ENCODE results near the gene TSHZ2. TPM values are rescaled to one million over a fixed set of nuclear protein-coding genes. Genes with fewer than 3 reads are reported as not detected.

TSHZ2 gene
- total RNA-seq, 1 donor from 2014 or later, result 19.8 TPM

DNA sequence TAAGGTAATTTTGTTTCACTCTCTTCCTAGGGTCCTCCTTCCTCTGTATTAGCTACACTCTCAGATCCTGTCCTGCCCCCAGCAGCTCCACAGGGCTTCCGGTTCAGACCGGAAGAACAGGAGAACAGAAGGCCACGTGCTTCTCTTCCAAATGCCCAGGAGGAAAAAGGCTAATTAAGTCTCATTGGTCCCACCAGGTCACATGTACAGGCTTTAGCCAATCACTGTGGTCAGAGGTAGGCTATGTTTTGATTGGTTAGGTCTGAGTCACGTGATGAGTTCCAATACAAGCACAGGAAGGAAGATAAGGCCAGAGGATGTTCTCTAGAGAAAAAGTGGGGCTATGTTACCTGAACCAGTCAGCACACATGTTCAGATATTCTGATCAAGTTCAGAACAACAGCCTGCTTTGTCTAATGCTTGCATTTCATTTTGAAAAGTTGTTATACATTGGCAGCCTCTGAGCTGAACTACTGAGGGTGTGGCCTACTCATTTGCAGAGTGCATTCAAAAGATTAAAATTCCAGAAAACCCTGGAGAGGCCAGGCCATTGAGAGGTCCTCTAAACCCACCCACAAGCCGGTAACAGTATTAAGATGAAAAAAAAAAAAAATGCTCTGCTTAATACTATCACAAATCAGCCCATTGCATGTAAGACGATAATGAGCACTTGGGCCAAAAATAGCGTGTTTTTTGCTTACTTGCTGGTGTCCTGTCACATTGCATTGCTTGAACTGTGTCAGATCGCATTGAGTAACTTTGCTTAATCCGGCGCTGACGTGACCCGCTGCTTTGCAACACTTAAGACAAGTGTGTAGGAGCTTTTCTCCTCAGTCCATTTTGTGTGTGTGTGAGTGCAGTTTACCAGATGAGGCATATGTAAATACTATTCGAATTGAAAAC is 170.3 kb downstream of the TSHZ2 start:
- Mint-ChIP-seq H3K27me3 (ENCODE audit: low read depth) (no peaks in the 10 kb centered on the region), H3K27ac (no peak overlapping the region), H3K4me1 (ENCODE audit: low read depth) (peaks cover 40% of the 10 kb centered on the region), H3K9me3 (no peaks in the 10 kb centered on the region), H3K4me3 (ENCODE audit: low read depth) (no peak overlapping the region), H3K36me3 (ENCODE audit: low read depth) (peaks cover 11% of the 10 kb centered on the region)
- intact Hi-C loops (cut with micrococcal nuclease), result no loop called here
- DNase-seq (ENCODE audit: low spot score), result no peak

DNA sequence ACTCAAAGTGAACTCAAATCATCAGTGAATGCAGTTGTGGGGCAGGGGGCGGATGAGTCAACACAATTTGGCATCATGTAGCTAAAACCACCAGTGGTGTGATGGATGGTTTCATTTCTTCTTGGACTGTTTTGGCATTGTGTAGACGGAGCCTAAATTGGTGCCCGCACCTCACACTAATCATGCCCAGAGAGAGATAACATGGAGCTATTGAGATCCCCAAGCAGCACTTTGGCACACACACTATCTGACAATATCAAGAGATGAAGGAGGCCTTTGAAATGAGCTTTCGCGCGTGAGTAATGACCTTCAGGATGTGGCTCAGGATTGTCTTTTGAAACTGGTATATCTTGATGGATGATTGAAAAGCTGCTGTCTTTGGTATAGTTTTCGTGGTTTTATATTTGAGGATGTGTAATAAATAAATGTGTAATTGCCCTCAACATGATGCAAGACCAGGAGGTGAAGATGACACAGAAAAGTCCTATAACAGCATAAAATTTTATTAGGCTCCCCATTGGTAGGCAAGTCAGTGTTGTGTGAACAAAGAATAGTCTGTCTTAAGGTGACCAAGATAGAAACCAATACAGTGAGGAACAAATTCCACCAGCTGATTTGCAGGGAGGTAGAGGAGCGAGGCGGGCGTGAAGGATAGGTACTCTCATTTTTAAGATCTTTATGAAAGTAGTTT is 174.2 kb downstream of the TSHZ2 start:
- Mint-ChIP-seq H3K4me3 (ENCODE audit: low read depth) (peak overlapping the region; percentile 18), H3K27me3 (ENCODE audit: low read depth) (peaks cover 5% of the 10 kb centered on the region), H3K27ac (peak overlapping the region; percentile 76), H3K36me3 (ENCODE audit: low read depth) (peaks cover 11% of the 10 kb centered on the region), H3K4me1 (ENCODE audit: low read depth) (peaks cover 35% of the 10 kb centered on the region), H3K9me3 (no peaks in the 10 kb centered on the region)
- no peak for DNase-seq (ENCODE audit: low spot score)
- intact Hi-C loops (cut with micrococcal nuclease), result loop anchor here (1.0 to 5.0 kb wide), 8 partner anchors 8 to 742 kb away; no protein-coding TSS in a partner anchor

DNA sequence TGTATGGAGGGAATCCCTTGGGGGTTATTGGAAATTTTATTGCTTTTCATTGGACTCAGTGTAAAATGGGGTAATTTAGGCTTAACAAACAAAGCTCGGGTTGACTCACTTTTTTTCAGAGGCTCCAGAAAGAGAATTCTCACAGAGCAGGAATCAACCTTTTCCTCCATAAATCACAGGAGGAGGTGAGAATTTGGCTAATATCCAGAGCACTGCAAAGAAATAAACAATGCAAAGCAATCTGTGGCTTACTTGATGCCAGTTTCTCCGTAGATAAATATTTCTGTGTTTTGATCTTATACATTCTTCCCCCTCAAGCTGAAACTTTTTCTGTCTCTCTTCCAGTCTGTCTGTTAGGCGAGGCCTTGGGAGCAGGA is 176.6 kb downstream of the TSHZ2 start:
- H3K27ac Mint-ChIP-seq, result no peak overlapping the region
- no peaks in the 10 kb centered on the region for H3K36me3 Mint-ChIP-seq (ENCODE audit: low read depth)
- peaks cover 5% of the 10 kb centered on the region for H3K27me3 Mint-ChIP-seq (ENCODE audit: low read depth)
- no peak overlapping the region for H3K4me3 Mint-ChIP-seq (ENCODE audit: low read depth)
- DNase-seq (ENCODE audit: low spot score), result no peak
- intact Hi-C loops (cut with micrococcal nuclease), result loop anchor here (5.0 kb wide), 1 partner anchor 69 kb away; no protein-coding TSS in a partner anchor
- H3K9me3 Mint-ChIP-seq, result no peaks in the 10 kb centered on the region
- peaks cover 26% of the 10 kb centered on the region for H3K4me1 Mint-ChIP-seq (ENCODE audit: low read depth)

DNA sequence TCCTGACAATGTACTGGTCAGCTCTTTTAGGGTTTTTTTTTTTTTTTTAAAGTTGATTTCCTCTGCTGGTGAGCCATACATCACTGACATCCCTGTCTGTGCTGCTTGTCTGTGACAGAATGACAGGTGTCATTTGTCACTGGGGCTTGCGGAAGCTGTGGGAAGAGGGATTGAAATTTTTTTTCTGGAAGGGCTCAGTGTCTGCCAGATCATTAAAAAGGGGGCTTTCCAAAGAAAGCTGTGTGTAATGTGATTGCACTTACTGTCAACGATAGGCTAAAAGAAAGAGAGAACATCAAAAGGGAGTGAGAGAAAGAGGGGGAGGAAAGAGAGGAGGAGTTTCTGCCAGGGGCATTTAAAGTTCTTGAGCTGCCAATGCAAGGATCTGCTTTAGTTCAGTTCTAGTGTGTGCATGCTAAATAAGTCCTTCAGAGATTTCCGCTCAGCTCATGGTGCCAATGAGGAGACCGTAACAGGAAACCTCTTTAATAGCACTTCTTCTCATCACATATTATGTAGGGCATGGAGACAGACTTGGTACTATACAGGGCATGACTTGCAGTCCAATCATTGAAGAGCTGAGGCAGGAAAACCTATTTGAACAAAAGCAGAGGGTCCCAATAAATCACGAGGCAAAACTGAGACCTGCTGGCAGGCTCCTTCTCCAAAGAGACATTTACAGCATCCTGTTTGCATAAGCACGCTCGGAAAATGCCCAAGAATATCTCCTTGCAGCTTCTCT is 177.2 kb downstream of the TSHZ2 start:
- Mint-ChIP-seq H3K36me3 (ENCODE audit: low read depth) (no peaks in the 10 kb centered on the region), H3K4me3 (ENCODE audit: low read depth) (no peak overlapping the region), H3K27ac (no peak overlapping the region), H3K4me1 (ENCODE audit: low read depth) (peaks cover 27% of the 10 kb centered on the region), H3K9me3 (no peaks in the 10 kb centered on the region), H3K27me3 (ENCODE audit: low read depth) (peaks cover 5% of the 10 kb centered on the region)
- DNase-seq (ENCODE audit: low spot score), result no peak
- intact Hi-C loops (cut with micrococcal nuclease), result loop anchor here (5.0 kb wide), 1 partner anchor 68 kb away; no protein-coding TSS in a partner anchor

DNA sequence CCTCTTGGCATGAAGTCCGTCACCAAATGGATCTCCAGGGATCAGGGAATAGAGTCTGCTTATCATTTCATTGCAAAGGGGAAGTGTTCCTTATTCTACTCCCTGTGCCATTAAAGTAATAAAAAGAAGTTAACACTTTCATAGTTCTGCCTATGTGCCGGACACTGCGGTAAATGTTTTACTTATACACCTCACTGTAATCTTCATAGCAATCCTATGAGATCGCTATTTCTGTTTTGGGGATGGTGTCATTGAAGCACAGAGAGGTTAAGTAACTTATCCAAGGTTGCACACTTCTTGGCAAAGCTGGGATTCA is 177.7 kb downstream of the TSHZ2 start:
- no peak for DNase-seq (ENCODE audit: low spot score)
- Mint-ChIP-seq H3K9me3 (no peaks in the 10 kb centered on the region), H3K27ac (no peak overlapping the region), H3K4me3 (ENCODE audit: low read depth) (no peak overlapping the region), H3K27me3 (ENCODE audit: low read depth) (peaks cover 5% of the 10 kb centered on the region), H3K4me1 (ENCODE audit: low read depth) (peaks cover 32% of the 10 kb centered on the region), H3K36me3 (ENCODE audit: low read depth) (no peaks in the 10 kb centered on the region)
- intact Hi-C loops (cut with micrococcal nuclease), result loop anchor here (5.0 to 10.0 kb wide), 2 partner anchors 67 to 845 kb away; no protein-coding TSS in a partner anchor

DNA sequence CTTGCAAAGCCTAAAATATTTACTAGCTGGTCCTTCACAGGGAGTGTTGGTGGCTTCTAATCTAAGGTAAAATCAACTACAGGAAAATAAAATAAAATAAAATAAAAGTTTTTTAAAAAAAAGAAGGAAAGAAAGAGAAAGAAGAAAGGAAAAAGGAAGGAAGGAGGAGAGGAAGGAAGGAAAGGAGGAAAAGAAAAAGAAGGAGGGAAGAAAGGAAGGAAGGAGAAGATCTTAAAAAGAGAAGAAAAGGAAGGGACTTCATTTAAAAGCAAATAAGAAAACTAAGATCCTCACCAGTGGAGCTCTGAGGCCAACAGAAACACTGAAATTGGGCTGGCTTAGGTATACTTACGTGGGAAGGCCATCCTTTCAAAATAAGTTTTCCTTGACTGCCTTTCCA is 178.4 kb downstream of the TSHZ2 start:
- intact Hi-C loops (cut with micrococcal nuclease), result loop anchor here (10.0 kb wide), 1 partner anchor 846 kb away; no protein-coding TSS in a partner anchor
- H3K36me3 Mint-ChIP-seq (ENCODE audit: low read depth), result no peaks in the 10 kb centered on the region
- no peak overlapping the region for H3K4me3 Mint-ChIP-seq (ENCODE audit: low read depth)
- peaks cover 33% of the 10 kb centered on the region for H3K4me1 Mint-ChIP-seq (ENCODE audit: low read depth)
- peaks cover 5% of the 10 kb centered on the region for H3K27me3 Mint-ChIP-seq (ENCODE audit: low read depth)
- H3K27ac Mint-ChIP-seq, result no peak overlapping the region
- no peaks in the 10 kb centered on the region for H3K9me3 Mint-ChIP-seq
- no peak for DNase-seq (ENCODE audit: low spot score)

DNA sequence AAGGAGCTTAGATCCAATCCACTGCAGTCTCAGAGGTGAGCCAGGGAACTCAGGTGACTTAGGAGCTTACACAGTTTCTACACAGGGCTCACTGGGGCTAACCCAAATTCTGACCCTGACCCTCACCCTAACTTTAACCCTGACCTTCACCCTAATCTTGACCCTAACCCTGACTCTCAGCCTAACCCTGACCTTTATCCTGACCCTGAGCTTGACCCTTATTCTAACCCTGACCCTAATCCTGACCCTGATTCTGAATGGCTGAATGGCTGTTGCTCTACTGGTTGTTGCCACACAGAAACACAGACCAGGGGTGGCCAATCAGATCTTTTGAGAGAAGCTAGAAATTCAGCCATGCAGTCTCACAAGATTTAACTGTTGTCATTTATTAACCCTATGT is 180.1 kb downstream of the TSHZ2 start:
- H3K36me3 Mint-ChIP-seq (ENCODE audit: low read depth), result no peaks in the 10 kb centered on the region
- H3K4me1 Mint-ChIP-seq (ENCODE audit: low read depth), result peaks cover 27% of the 10 kb centered on the region
- DNase-seq (ENCODE audit: low spot score), result no peak
- intact Hi-C loops (cut with micrococcal nuclease), result loop anchor here (10.0 kb wide), 1 partner anchor 847 kb away; no protein-coding TSS in a partner anchor
- peaks cover 5% of the 10 kb centered on the region for H3K27me3 Mint-ChIP-seq (ENCODE audit: low read depth)
- no peak overlapping the region for H3K27ac Mint-ChIP-seq
- no peaks in the 10 kb centered on the region for H3K9me3 Mint-ChIP-seq
- H3K4me3 Mint-ChIP-seq (ENCODE audit: low read depth), result no peak overlapping the region

DNA sequence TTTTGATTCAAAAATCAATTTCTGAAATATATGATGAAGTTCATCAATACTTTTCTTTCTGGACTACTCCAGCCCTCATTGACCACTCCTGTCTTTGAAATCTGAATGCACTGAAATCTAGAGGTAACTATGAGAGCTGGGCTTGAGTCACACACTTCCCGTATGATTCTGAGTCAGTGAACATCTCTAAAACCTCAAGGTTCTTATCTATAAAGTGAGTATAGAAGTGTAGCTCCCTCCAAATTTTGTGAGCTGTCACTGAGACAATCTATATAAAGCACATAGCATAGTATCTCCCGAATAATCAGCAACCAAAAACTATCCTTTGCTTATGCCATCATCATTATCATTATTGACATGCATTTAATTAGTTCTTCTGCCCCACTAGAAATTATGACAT is 182.4 kb downstream of the TSHZ2 start:
- no peak for DNase-seq (ENCODE audit: low spot score)
- Mint-ChIP-seq H3K27ac (peak overlapping the region; percentile 33), H3K36me3 (ENCODE audit: low read depth) (peaks cover 10% of the 10 kb centered on the region), H3K9me3 (peaks cover 8% of the 10 kb centered on the region), H3K27me3 (ENCODE audit: low read depth) (no peaks in the 10 kb centered on the region), H3K4me3 (ENCODE audit: low read depth) (no peak overlapping the region), H3K4me1 (ENCODE audit: low read depth) (peaks cover 31% of the 10 kb centered on the region)
- intact Hi-C loops (cut with micrococcal nuclease), result loop anchor here (1.0 to 10.0 kb wide), 3 partner anchors 8 to 850 kb away; no protein-coding TSS in a partner anchor

DNA sequence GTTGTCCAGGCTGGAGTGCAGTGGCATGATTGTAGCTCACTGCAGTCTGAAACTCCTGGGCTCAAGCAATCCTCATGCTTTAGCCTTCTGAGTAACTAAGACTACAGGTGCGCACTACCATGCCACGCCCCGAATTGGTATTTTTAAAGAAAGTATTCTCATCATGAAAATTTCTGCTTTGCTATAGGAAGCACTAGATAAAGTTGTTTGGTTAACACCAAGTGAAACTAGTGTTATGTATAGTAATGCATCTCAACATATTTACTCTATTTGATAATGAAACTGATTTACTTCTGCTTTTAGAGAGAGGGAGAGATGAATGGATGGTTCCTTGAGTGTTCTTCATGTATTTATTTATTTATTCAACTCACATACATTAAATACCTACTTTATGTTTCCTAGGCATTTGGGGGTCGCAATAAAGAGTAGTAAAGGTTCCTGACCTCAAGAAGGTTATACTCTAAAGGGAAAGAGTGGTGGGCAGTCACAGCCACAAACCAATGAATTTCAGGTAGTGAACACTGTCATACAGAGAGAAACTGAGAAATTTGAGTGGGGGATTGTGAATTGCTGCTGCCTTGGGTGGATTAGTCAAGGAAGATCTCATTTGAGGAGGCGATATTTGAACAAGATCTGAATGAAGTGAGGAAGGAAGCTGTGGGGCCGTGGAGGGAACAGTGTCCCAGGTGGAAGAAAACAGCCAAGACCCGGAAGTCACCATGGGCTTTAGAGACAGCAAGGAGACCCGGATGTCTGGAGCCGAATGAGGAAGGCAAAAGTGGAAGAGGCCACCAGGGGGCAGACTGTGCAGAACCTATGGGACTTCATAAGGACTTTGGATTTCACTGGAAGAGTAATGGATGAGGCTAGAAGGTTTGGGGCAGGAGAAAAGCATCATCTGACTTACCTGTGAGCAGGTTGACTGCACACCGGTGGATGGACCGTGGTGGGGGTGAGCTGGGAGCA is 185.6 kb downstream of the TSHZ2 start:
- no peaks in the 10 kb centered on the region for H3K27me3 Mint-ChIP-seq (ENCODE audit: low read depth)
- no peak for DNase-seq (ENCODE audit: low spot score)
- no peak overlapping the region for H3K4me3 Mint-ChIP-seq (ENCODE audit: low read depth)
- H3K36me3 Mint-ChIP-seq (ENCODE audit: low read depth), result peaks cover 10% of the 10 kb centered on the region
- peaks cover 49% of the 10 kb centered on the region for H3K4me1 Mint-ChIP-seq (ENCODE audit: low read depth)
- intact Hi-C loops (cut with micrococcal nuclease), result loop anchor here (5.0 to 10.0 kb wide), 2 partner anchors 790 to 853 kb away; no protein-coding TSS in a partner anchor
- peaks cover 8% of the 10 kb centered on the region for H3K9me3 Mint-ChIP-seq
- peak overlapping the region; percentile 28 for H3K27ac Mint-ChIP-seq

DNA sequence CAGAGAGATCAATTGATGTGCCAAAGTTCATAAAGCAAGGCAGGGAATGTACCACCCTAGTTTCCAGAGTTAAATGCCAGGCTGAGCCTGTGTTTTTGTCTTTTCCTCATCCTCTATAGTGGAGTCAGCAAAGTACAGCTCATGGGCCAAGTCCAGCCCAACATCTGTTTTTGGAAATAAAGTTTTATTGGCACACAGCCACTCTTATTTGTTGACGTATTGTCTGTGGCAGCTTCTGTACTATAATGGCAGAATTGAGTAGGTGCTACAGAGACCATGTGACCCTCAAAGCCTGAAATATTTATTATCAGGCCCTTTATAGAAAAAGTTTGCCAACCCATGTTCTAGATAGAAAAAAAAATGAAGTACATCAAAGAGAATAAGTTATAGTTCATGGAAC is 187.0 kb downstream of the TSHZ2 start:
- H3K27me3 Mint-ChIP-seq (ENCODE audit: low read depth), result no peaks in the 10 kb centered on the region
- H3K9me3 Mint-ChIP-seq, result peaks cover 8% of the 10 kb centered on the region
- intact Hi-C loops (cut with micrococcal nuclease), result loop anchor here (5.0 to 10.0 kb wide), 2 partner anchors 788 to 854 kb away; no protein-coding TSS in a partner anchor
- peaks cover 10% of the 10 kb centered on the region for H3K36me3 Mint-ChIP-seq (ENCODE audit: low read depth)
- DNase-seq (ENCODE audit: low spot score), result no peak
- H3K4me3 Mint-ChIP-seq (ENCODE audit: low read depth), result no peak overlapping the region
- H3K27ac Mint-ChIP-seq, result no peak overlapping the region
- peaks cover 53% of the 10 kb centered on the region for H3K4me1 Mint-ChIP-seq (ENCODE audit: low read depth)

DNA sequence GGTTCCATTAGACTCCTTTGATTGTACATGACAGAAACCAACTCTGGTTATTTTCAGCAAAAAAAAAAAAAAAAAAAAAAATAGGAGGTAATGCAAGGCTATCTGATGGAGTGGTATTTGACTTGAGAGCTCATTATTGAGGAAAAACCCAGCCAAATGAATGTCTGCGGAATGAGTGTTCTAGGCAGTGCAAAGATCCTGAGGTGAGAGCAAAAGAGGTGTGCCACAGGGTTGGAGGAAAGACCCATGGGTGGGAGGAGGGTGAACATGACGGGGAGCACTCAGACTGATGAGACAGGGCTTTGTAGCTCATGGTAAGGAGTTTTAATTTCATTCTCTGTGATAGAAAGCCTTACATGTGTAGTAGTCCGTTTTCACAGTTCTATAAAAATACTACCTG is 188.9 kb downstream of the TSHZ2 start:
- Mint-ChIP-seq H3K27me3 (ENCODE audit: low read depth) (no peaks in the 10 kb centered on the region), H3K4me3 (ENCODE audit: low read depth) (no peak overlapping the region), H3K4me1 (ENCODE audit: low read depth) (peaks cover 41% of the 10 kb centered on the region), H3K9me3 (peaks cover 8% of the 10 kb centered on the region), H3K27ac (no peak overlapping the region), H3K36me3 (ENCODE audit: low read depth) (peaks cover 10% of the 10 kb centered on the region)
- intact Hi-C loops (cut with micrococcal nuclease), result no loop called here
- no peak for DNase-seq (ENCODE audit: low spot score)

Data from activated T-helper 2 cell treated with anti-CD3 and anti-CD28 coated beads, Interferon-gamma antibody, Interleukin-2, Interleukin-4, amounts not matched to agents 10 μg/mL and 5 μg/mL and 100 μg/mL, durations not matched to agents 14 hours and 24 hours and 36 hours (primary cell).